Hindlimb muscle (tissue), 1 donor: ENCODE measurements around the gene NEMP1. TPM values are rescaled to one million over a fixed set of nuclear protein-coding genes. Genes with fewer than 3 reads are reported as not detected.
"Not testable (repeated sequence)": the region's sequence is repeated elsewhere in the genome, so short reads cannot be mapped to it uniquely, and the experiment has no call there.

Experiments
- DNase-seq: peaks from one replicate; pipeline ENCODE4 v3.0.0-alpha.2; 2013
- polyA plus RNA-seq: library from polyadenylated mRNA; unstranded; fragments of 120-200 nt; gene quantifications from one replicate; pipeline ENCODE4 v1.2.1, GENCODE V29; 2013; ENCODE audit not compliant: insufficient read length

Gene NEMP1
- polyA plus RNA-seq, 1 donor = 17.9 TPM

DNA sequence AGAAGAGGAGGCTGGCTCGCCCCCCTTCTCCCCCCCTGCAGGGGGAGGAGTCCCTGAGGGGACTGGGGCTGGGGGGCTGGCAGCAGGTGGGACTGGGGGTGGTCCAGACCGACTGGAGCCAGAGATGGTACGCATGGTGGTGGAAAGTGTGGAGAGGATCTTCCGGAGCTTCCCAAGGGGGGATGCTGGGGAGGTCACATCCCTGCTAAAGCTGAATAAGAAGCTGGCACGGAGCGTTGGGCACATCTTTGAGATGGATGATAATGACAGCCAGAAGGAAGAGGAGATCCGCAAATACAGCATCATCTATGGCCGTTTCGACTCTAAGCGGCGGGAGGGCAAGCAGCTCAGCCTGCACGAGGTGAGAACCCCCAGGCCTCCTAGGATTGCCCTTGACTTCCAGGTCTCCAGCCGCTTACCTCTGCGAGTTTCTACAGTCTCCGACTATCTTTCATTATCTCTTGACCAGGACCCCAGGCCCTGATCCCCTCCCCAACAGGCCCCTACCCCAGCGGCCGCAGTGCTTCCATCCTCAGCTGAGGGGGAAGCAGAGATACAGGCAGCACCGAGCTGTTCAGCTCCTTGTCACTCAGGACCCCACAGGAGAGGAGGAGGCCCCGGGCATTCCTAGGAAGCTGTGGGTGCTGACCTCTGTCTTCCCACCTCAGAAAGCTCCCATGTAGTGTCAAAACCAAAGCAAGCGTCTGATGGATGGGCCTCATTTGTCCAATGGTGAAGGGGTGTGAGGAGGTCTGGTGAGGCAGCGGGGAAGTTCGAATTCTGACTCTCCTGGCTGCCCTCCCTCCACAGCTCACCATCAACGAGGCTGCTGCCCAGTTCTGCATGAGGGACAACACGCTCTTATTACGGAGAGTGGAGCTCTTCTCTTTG lies 13.3 kb upstream of the NEMP1 start:
- DNase-seq = no peak

DNA sequence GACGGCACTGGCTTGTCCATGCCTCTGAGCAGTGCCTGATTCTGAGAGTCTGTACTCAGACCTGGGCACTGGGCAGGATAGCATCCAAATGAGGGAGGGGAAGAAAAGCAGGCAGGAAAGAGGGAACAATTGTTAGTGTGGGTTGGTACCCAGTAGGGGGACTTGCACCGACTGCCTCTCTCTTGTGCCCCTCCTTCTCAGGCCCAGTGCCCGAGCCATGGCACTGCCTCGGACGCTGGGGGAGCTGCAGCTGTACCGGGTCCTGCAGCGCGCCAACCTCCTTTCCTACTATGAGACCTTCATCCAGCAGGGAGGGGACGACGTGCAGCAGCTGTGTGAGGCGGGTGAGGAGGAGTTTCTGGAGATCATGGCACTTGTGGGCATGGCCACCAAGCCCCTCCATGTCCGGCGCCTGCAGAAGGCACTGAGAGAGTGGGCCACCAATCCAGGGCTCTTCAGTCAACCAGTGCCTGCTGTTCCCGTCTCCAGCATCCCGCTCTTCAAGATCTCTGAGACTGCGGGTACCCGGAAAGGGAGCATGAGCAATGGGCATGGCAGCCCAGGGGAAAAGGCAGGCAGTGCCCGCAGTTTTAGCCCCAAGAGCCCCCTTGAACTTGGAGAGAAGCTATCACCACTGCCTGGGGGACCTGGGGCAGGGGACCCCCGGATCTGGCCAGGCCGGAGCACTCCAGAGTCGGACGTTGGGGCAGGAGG lies 12.5 kb upstream of the NEMP1 start:
- no peak for DNase-seq

DNA sequence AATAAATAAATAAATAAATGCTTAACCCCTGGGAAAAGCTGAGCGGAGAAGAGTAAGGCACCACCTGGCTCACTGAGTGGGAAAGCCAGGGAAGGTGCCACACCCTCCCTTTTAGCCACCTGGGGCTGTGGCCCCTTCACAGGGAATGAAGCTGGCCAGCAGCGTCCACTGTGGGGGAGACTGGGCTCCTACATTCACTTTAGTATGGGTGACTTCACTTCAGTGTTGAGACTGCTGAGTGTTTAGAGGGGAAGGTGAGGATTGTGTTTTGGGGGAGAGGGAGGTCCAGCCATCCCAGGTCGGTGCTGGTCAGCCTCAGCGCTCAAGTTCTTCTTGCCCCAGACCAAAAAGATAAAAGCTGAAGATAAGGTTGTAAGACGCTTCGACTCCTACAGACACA lies 11.9 kb upstream of the NEMP1 start:
- DNase-seq = no peak

DNA sequence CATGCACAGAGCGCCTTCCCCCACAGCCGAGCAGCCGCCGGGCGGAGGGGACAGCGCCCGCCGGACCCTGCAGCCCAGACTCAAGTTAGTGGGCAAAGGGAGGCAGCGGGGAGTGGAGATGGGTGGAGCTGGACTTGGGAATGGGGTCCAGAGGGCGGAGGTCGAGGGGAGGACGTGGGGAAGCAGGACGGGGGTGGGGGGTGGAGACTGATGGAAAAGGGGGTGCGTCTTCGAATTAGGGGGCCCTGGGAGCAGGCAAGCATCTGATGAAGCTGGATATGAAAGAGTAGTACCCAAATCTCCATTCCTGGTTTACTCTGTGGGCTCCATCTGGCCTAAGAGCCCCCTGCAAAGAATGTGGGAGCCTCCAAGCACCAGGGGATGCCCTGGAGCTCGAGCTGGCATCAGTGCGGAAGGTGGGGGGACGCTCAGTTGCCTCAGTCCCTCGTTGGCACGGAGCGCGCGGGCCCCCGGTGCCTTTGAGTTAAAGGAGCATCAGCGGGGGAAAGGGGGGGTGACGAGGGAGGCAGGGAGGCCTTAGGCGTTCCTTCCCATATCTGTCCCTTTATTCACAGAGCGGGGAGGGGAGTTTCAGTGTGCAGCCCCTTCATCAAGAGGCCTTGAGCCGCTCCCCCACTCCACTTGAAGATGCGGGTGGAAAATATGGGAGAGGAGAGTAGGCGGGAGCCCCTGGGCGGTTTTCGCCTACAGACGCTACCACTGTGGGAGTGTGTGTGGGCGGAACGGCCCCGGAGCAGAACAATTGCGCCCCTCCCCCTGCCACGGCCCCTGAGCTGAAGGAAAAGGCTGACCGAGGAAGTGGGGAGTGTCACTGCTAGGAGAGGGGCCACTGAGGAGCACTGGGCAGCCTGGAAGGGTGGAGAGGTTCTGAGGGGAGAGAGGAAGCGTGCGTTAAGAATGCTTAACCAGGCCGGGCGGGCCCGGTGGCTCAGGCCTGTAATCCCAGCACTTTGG lies 11.0 kb upstream of the NEMP1 start:
- peak; percentile 75 for DNase-seq

DNA sequence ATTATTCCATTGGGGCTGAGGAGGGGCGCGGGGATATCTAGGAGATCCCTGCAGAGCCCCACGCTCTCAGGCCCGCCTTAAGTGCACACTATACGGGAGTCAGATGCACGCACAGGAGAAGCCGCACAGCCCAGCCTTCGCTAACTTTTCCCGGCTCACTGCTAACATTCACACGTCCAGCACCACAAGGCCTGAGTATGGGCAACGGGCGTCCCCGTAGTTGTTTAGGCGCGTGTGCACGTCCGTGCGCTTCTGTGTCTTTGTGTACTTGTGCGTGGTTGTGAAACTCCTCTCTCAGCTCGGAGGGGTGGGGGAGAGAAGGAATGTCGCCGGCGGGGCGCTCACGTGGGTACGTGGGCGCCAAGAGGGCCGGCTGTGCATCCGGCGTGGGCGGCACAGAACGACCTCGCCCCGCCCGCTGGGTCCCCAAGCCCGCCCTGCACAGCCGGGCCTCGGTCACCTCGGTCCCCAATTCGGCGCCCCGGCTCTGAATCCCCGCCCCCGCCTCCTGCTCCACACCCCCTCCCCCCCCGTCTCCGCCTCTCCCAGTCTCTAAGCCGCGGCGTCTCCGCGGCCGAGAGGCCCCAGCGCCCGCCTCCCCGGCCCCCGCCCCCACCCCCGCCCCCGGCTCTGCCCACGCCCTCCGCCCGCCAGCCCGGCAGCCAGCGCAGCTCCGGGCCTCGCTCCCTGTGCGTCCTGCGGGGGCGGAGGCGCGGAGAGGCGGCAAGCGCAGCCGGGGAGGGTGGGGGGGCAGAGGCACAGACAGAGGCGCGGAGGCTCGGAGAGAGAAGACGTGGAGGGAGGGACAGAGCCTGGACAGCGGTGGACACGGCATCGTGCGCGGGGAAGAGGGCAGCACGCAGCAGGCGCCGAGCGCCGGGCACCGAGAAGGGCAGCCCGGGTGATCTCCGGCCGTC lies 10.0 kb upstream of the NEMP1 start, which contains the start of gene NAB2:
Gene NAB2, plus strand, starts transcription at position 761 of the 917 bp plus-strand sequence. CDS start 158 bp downstream, outside the sequence.
- DNase-seq = peak; percentile 95

DNA sequence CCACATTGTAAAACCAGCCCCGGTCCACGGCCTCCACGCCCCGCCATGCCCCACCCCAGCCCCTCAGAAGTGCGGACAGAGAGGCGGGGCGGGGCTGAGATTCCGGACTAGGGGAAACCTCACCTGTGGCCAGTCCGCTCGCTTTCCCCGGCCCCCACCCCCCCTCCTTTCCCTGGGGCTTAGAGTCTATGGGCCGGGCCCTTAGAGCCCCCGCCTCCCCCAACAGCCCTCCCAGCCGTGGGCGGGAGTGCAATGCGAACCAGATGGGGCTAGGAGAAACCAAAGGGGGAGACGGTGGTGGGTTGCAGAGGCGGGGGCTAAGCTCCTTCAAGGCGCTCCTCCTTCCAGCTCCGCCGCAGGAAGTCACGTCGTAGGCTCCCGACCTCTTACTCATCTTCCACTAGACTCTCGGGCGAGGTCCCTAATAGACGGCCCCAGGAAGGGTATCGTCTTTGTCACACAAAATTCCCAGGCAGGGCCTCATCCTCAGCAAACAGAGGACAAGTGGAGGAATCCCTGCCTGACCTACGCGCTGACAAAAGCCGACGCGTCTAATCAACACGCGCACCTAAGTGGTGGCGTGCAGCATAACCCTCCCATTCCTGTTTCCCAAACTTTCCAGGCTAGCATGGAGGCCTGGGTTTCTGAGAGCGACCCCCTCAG lies 9.2 kb upstream of the NEMP1 start:
- peak; percentile 91 for DNase-seq

DNA sequence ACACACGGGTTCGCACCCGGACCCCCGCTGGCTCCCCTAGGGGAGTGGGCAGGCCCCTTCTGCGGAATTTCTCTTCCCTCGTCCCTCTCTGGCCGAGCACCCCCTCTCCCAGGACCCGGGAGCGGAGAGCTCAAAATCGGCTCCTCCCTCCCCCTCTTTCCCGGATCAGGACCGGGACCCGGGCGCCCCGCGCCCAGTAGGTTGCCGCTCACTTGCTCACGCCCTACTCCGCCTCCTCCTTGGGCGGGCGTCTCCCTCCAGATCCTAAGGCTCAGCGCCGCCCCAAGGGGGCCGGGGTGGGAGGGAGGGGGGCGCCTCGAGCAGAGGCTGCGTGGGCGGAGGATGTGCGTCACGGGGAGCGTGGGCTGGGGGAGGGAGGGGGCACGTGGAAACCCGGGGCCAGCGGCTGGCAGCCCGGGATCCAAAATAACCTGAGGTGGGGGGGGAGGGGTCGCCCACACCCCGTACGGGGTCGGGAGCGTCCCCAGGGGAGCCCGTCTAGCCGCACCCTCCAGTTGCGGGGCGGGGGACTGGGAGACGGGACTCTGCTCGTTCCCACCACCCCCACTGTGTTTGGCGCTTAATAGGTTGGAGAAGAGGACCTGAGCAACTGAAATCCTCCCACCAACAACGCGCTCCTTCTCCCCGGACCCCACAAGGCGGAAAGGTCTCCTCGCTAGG lies 8.6 kb upstream of the NEMP1 start:
- peak; percentile 84 for DNase-seq

DNA sequence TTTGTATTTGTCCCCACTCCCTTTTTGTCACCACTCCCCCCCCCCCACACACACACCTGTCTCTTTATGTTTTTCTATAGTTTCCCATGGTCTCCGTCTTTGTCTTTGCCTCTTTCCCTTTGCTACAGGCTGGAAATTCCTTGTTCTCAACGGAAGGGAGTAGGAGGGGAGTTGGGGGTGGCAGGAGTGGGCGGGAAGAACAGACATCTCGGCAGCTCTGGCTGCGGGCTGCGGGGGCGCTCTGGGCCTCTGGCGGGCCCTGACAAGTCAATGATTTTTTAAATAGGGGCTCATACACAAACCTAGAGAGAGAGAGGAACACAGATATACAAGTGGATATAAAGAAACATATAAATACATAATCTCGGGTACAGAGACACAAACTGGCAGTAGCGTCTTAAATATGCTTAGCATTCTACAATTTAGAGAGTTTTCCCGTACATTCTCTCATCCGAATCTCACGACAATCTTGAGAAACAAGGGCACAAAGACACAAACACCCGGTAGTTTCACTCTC lies 8.0 kb upstream of the NEMP1 start:
- peak; percentile 75 for DNase-seq

DNA sequence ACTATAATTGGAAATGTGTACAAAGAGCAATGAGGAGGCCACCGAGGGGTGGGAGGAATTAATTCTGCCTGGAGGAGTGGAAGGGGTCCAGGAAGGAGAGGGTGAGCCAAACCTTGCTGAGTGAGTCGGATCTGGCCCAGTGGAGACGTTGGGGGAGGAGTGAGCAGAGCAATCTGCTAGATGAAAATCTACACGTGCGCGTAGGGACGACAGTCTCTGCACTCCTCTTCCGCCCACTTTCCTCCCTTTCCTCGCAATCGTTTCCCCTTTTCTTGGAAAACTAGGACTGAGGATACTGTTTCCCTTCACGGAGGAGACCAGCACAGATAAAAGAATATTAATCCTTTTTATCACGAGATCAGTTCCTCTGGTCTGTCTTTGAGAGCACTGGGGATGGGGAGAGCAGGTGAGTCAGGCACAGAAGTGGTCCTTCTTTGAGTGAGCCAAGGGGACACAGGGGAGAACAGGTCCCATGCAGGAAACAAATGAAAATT lies 7.5 kb upstream of the NEMP1 start:
- peak; percentile 71 for DNase-seq

DNA sequence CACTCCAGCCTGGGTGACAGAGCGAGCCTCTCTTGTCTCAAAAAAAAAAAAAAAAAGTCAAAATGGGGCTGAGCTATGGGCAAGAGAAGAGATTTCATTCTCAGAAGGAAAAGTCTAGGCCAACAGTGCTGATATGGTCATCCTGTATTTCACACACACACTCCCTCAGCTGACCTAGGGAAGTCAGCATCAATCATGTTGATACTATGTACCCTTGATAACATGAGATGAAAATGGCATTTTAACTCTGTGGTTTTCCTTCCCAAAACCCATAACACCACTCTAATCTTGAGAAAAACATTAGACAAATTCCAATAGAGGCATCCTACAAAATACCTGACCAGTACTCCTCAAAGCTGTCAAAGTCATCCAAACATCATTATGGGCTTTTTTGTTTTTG lies 2.3 kb upstream of the NEMP1 start:
- DNase-seq = no peak

DNA sequence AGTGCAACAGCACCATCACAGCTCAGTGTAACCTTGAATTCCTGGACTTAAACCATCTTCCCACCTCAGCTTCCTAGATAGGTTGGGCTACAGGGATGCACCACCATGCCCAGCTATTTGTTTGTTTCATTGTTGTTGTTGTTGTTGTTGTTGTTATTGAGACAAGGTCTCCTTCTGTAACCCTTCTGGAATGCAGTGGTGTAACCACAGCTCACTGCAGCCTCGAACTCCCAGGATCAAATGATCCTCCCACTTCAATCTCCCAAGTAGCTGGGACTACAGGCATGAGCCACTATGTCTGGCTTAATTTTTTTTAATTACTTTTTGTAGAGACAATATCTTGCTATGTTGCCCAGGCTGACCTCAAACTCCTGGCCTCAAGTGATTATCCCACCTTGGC lies 1.2 kb upstream of the NEMP1 start:
- no peak for DNase-seq

DNA sequence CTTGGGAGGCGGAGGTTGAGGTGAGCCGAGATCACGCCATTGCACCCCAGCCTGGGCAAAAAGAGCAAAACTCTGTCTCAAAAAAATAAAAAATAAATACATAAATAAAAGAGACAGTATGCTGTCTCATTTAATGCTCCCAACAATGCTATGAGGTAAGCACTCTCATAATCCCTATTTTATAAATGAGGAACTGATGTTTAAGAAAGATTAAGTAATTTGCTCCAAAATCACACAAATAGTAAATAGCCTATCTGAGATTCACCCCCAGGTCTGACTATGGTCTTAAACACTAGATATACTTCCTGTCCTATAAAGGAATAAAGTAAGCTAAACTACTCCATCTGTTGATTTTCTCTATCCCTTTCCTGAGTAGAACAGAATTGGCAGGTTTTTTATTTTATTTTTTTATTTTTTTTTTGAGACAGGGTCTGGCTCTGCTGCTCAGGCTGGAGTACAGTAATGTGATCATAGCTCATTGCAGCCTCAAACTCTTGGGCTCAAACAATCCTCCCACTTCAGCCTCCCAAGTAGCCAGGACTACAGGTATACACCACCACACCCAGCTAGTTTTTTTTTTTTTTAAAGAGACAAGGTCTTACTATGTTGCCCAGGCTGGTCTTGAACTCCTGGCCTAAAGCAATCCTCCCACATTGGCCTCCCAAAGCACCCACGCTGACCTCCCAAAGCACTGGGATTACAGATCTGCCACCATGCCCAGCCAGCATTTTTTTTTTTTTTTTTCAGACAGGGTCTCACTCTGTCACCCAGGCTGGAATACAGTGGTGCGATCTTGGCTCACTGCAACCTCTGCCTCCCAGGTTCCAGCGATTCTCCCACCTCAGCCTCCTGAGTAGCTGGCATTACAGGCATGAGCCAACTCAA lies 4.8 kb downstream of the NEMP1 start:
- not testable (repeated sequence) for DNase-seq

DNA sequence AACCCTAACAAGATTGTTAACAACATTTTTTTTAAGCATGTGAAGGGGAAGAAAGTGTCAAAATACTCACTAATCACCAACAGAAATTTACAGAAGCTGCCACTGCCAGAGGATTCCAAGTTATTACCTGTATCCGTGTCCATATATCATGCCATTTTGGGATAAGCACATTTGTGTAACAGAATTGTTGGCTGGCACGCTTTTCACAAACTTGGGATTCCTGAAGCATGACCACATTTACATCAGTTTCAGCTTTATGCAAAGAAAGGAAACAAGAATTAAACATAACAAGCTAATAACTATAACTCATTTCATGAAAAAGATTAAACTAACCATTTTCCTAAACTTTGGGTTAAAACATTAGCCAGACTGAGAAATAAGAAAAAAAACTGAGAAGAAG lies 5.9 kb downstream of the NEMP1 start:
- DNase-seq = no peak

DNA sequence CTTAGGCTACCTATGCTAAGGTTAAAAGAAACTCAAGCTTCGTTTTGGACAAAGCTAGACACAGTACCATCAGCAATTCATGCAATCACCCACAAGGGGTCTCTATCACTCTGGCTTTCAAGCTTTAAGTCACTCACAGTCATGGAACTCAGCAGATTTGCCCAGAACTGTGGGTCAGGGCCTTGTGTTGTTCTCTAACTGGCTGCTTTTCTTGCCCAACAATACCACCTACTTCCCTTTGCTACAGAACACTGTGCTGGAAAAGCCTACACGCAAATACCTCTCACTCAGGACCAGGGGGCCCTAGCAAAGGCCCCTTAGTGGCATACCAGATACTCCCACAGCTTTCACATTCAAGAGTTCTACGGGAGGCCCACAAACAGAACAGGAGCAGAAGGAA lies 9.1 kb downstream of the NEMP1 start:
- DNase-seq = peak; percentile 77

DNA sequence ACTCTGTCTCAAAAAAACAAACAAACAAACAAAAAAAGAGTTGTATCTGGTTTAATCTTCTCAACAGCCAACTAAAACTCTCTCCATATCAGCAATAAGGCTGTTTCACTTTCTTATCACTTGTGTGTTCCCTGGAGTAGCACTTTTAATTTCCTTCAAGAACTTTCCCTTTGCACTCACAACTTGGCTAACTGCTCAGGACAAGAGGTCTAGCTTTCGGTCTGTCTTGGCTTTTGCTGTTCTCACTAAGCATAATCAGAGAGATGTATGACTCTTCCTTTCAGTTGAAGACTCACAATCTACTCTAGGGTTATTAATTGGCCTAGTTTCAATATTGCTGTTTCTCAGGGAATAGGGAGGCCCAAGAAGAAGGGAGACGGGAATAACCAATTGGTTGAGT lies 12.3 kb downstream of the NEMP1 start:
- no peak for DNase-seq

DNA sequence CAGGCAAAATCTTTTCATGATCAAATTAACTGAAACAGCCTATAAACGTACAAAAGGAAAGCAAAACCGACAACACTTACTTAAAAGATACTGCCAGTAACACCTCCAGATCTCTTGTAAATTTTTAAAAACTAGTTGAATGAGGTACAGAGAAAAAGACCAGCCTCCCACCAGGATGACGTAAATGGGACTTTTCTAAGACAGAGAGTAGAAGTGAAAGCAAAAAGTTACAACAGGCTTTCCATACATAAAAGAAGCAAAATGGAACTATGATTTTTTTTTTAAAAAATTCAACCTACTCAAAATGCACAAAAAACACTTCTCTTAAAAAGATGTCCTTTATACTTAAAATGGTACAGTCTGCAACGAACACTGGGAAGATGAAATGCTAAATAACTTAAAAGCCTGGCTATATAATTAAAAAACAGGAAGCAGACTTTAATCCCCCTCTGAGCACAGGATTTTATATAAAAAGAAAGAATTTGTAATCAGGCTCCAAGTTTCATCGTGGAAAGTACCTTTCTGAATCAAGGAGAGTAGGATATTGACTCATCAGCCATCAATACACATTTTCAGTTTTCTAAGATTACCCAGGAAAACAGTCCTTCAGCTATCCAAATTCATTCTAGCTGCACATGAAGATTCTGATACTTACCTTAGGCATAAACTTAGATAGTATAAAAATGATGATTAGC lies 14.5 kb downstream of the NEMP1 start:
- DNase-seq = no peak

DNA sequence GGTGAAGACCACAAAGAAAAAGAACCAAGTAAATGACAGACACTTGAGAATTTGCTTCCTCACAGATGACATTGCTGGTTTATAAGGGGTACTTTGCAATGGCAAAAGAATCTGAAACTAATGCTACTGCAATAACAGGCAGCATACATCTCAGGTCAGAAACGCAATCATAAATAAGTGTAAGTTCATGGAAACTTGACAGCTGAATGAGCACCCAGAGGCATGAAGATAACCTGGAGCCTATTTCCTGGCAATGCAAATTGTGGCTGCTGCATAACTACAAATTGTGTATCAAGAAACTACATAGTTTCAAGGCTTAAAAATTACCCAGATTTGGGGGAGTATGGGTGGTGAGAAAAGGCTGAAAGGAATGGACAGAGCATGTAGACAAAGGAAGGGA lies 20.1 kb downstream of the NEMP1 start:
- no peak for DNase-seq
